ENCODE results near the gene SLF1.

The SLF1 gene

GRCh38 chr5:94692581-94692980 is 74.1 kb downstream of the SLF1 start:
- H3K4me3 ChIP-seq (replicated peaks in 1 of 2; ENCODE audit: low read depth in 2 of 2, low read length in 2 of 2), result no peak overlapping the region
- DNase-seq (ENCODE audit: low read depth in 2 of 2), result peak; percentile 5 to 12

GRCh38 chr5:94693043-94693822 is 74.8 kb downstream of the SLF1 start:
- DNase-seq (ENCODE audit: low read depth in 2 of 2), result peak; percentile 87 to 93
- peak; percentile 22 for TF ChIP-seq CTCF (IDR thresholded peaks at IDR 0.05; ENCODE audit: low read depth, low read length)
- no peak overlapping the region for H3K4me3 ChIP-seq (replicated peaks in 1 of 2; ENCODE audit: low read depth in 2 of 2, low read length in 2 of 2)

More at GRCh38 chr5:94692581-94692980, 74.1 kb downstream of the SLF1 start:
- TF ChIP-seq CTCF (IDR thresholded peaks at IDR 0.05; ENCODE audit: low read depth, low read length), result no peak

GRCh38 chr5:94693845-94694370 is 75.4 kb downstream of the SLF1 start:
- TF ChIP-seq CTCF (IDR thresholded peaks at IDR 0.05; ENCODE audit: low read depth, low read length), result no peak
- DNase-seq (ENCODE audit: low read depth in 2 of 2), result no peak
- H3K4me3 ChIP-seq (replicated peaks in 1 of 2; ENCODE audit: low read depth in 2 of 2, low read length in 2 of 2), result no peak overlapping the region

- H3K4me3 ChIP-seq (replicated peaks in 1 of 2; ENCODE audit: low read depth in 2 of 2, low read length in 2 of 2), result no peak overlapping the region
- TF ChIP-seq CTCF (IDR thresholded peaks at IDR 0.05; ENCODE audit: low read depth, low read length), result no peak
- DNase-seq (ENCODE audit: low read depth in 2 of 2), result peak in 1 of 2 donors; percentile 19
These were observed 76.2 kb downstream of the SLF1 start for GRCh38 chr5:94694671-94695070.

GRCh38 chr5:94698197-94698596 is 79.7 kb downstream of the SLF1 start:
- H3K4me3 ChIP-seq (replicated peaks in 1 of 2; ENCODE audit: low read depth in 2 of 2, low read length in 2 of 2), result no peak overlapping the region
- no peak for DNase-seq (ENCODE audit: low read depth in 2 of 2)
- no peak for TF ChIP-seq CTCF (IDR thresholded peaks at IDR 0.05; ENCODE audit: low read depth, low read length)

- no peak for TF ChIP-seq CTCF (IDR thresholded peaks at IDR 0.05; ENCODE audit: low read depth, low read length)
- DNase-seq (ENCODE audit: low read depth in 2 of 2), result no peak
These were observed 81.1 kb downstream of the SLF1 start for GRCh38 chr5:94699562-94699961.

More at GRCh38 chr5:94699562-94699961, 81.1 kb downstream of the SLF1 start:
- H3K4me3 ChIP-seq (replicated peaks in 1 of 2; ENCODE audit: low read depth in 2 of 2, low read length in 2 of 2), result no peak overlapping the region
